GM20431 (cell line): Measurements from ENCODE around the gene TMEM128.

Source experiments
- in situ Hi-C: fragments of 300-500 bp; cut with MseI, MboI; formaldehyde crosslinking; loops from one replicate; pipeline ENCODE4 v1.15.0; 2020; ENCODE audit warnings: low sequenced_read_pairs; ENCODE audit not compliant: unreplicated experiment

Gene TMEM128

GRCh38 chr4:4248029-4248884 is at the start of gene TMEM128:
Gene TMEM128, minus strand, starts transcription at chr4:4248223. Its CDS starts 21 bp downstream, at chr4:4248202.
- in situ Hi-C loops = no loop called here

DNA sequence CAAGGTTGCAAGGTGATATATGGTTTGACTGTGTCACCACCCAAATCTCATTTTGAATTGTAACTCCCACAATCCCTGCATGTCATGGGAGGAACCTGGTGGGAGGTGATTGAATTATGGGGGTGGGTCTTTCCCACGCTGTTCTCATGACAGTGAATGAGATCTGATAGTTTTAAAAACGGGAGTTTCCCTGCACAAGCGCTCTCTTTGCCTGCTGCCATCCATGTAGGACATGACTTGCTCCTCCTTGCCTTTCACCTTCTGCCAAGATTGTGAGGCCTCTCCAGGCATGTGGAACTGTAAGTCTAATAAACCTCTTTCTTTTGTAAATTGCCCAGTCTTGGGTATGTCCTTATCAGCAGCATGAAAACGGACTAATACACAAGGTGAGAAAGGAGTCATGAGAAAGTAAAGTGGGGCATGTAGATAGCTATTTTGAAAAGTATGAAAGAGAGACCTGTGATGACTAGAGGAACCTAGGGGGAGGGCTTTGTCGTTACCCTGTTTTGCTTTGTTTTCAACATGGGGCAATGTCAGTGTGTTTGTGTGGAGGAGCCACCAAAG is 48.3 kb upstream of the TMEM128 start:
- in situ Hi-C loops = no loop called here

GRCh38 chr4:4293279-4293678 is 45.3 kb upstream of the TMEM128 start:
- in situ Hi-C loops = no loop called here

DNA sequence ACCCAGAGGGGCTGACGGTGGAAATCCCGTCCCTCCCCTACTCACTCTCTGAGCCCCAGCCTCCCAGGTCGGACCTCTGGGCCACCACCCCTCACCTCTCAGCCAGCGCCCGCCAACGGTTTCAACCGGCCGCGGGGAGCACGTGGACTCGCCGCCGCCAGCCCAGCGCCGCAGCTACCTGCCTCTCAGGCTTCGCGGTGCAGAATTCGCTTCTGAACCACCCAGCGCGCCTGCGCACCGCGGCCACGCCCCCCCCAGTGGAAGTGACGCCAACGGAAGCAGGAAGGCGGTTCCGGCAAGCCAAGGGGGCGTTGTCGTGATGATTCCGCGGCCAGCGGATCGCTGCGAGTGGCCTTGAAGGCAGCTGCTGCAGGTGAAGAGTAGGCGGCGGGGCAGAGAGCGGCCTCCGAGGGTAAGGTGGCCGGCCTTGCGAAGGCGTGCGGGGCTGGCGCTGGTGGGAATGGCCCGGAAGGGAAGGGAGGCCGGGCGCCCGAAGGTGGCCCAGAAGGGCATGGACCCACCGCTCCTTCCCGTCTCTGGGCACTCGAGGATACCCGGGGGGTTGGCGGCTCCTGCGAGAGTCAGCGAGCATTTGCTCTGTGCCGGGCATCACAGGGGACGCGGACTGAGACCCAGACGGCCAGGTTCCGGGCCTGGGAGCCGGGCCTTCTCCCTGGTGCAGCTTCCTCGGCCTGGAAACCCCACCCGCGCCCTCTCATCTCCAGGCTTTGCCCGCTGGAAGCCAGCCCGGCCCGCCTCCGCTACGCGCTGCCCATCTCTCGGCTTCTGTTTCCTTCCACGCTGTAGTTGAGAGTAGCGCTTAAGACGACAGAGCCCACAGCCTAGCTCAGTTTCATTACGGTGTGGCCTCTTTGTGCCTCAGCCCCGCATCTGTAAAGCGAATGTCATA is 42.2 kb upstream of the TMEM128 start, which contains the start of the genes LYAR and ZBTB49:
Gene LYAR (minus strand): TSS at position 214 of the 910 bp plus-strand sequence. CDS start 6,412 bp downstream, outside the sequence.
Gene ZBTB49 (plus strand): TSS at position 311 of the 910 bp plus-strand sequence. CDS start 9,695 bp downstream, outside the sequence.
- in situ Hi-C loops = no loop called here

DNA sequence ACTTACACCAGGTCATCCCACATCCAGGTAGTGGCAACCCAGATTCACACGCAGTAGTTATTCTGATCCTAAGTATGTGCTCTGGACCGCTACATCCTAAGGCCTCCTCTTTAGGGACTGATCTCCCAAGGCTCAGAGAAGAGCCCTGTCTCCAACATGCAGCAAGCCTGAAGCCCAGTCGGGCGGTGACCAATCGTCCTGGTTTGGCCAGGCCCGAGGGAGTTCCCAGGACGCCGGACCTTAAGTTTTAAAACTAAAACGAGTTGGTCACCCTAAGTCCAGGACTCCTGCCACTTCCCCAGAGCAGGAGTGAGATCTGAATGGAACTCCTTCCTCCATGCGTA is 41.5 kb upstream of the TMEM128 start:
- in situ Hi-C loops = no loop called here

DNA sequence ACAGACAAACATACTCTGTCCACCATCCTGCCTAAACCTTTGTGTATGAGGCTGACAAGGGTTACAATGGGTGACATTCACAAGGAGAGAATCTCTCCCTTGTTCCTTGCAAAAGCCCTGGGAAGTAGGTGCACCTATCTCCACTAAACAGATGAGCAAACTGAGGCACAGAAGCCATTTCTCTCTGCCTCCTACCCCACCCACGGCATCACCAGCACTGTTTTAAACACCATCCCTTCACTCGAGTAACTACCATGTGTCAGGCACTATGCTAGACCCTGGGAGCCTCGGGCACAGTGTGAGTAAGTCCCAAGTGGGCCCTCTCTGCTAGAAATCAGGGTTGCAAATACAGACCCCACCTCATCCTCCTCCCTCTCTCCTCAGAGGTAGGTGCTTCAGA is 41.0 kb upstream of the TMEM128 start:
- in situ Hi-C loops = no loop called here

DNA sequence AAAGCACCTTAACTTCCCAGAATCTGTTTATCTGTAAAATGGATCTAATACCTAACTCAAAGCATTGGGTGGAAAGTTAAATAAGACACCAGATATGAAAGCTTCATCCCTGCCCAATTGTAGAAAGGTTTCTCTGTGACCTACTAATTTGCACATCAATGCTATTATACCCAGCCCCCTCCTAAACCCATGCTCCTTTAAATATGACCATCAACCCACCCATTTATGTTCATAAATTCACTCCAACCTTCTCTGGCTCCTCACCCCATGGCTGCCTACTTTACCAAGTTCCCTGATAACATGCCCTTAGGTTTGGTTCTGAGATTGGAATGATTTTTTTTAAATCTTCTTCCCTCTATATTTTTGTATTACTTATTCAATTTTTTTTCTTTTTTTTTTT is 40.1 kb upstream of the TMEM128 start:
- in situ Hi-C loops = no loop called here

DNA sequence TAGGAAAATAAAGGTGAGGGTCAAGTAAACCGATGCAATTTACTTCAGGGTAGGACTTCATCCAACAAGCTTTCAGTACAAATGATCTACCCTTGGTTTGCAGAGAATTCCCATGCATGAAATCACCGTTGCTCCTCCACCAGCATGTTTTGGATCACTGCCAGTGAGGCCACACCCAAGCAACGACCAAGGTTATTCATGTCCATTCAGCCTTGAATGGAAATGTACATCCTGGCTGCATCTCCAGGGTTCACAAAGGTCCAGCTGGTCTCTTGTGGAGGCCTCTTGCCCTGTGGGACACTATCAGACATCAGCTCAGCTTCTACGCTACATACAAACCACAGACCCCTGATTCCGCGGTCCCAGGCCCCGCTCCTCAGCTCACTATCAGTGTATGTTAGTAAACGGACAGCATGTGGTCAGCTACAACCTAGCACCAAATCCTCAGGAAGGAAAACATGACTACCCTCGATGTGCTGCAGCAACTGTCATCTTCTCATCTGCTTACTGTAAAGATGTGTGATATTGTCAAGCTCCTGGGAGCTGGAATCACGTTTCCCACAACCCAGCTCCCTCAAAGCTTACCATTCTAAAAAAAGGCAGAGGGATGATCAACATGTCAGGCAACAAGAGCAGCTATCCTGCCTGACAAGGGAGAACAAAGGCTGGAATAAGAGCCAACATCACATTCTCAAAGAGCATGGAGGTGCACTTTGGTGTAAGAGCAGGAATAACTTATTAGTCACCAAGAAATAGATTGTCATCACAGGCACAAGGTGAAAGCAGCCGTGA is 37.0 kb upstream of the TMEM128 start:
- in situ Hi-C loops = no loop called here

GRCh38 chr4:4281787-4282186 is 33.8 kb upstream of the TMEM128 start:
- in situ Hi-C loops = no loop called here

DNA sequence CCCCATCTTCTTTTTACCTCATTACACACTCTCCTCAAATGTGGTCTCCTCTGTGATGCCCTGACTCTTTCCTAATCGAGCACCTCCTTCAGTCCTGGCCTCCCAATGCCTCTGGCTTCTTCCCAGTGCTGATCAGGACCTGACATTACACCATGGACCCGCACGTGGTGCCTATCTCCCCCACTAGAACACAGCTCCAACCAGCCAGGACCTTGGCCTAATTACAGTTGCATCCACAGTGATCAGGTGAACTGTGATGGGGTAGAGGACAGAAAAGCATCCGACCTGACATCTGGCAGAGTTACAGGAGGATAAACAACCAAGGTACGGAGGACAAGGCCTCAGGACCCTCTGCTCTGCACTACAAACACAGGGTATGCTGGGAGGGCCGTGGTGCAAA is 29.5 kb upstream of the TMEM128 start:
- in situ Hi-C loops = no loop called here

GRCh38 chr4:4274226-4274625 is 26.2 kb upstream of the TMEM128 start:
- in situ Hi-C loops = no loop called here

DNA sequence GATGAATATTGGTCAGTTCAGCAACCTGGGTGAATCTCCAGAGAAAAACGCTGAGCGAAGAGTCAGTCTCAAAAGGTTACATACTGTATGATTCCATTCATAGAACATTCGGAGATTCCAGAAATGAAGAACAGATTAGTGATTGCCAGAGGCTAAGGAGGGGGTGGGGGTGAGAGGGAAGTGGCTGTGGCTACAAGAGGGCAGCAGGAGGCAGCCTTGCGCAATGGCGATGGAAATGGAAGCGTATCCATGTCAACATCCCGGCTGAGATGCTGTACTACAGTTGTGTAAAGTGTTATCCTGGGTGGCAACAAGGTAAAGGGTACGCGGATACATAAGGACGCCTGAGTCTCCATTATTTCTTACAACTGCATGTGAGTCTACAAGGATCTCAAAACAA is 23.9 kb upstream of the TMEM128 start:
- in situ Hi-C loops = no loop called here

DNA sequence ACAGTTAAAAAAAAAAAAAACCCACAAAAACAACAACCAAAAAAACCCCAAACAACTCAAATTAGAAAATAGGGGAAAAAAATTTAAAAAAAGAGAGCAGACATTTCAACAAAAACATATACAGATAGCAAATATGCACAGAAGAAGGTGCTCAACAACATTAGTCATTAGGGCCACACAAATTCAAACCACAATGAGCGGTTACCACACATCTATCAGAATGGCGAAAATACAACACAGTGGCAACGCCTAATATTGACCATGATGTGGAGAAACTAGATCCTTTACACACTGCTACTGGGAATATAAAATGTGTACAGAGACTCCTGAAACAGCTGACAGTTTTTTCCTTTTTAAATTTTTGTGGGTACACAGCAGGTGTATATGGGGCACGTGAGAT is 22.5 kb upstream of the TMEM128 start:
- in situ Hi-C loops = no loop called here

- in situ Hi-C loops = loop anchor here (10.0 kb wide), 1 partner anchor 55 kb away; no protein-coding TSS in a partner anchor
These were observed 21.8 kb upstream of the TMEM128 start for GRCh38 chr4:4269856-4270255.

- in situ Hi-C loops = loop anchor here (10.0 kb wide), 1 partner anchor 55 kb away; no protein-coding TSS in a partner anchor
These were observed 21.3 kb upstream of the TMEM128 start for GRCh38 chr4:4269331-4269731.

- in situ Hi-C loops = loop anchor here (10.0 kb wide), 1 partner anchor 56 kb away; no protein-coding TSS in a partner anchor
These were observed 20.8 kb upstream of the TMEM128 start for GRCh38 chr4:4268776-4269175.

GRCh38 chr4:4267981-4268380 is 20.0 kb upstream of the TMEM128 start:
- in situ Hi-C loops = loop anchor here (10.0 kb wide), 1 partner anchor 57 kb away; no protein-coding TSS in a partner anchor

- in situ Hi-C loops = loop anchor here (10.0 kb wide), 1 partner anchor 65 kb away; no protein-coding TSS in a partner anchor
These were observed 12.2 kb upstream of the TMEM128 start for GRCh38 chr4:4260185-4260751.

DNA sequence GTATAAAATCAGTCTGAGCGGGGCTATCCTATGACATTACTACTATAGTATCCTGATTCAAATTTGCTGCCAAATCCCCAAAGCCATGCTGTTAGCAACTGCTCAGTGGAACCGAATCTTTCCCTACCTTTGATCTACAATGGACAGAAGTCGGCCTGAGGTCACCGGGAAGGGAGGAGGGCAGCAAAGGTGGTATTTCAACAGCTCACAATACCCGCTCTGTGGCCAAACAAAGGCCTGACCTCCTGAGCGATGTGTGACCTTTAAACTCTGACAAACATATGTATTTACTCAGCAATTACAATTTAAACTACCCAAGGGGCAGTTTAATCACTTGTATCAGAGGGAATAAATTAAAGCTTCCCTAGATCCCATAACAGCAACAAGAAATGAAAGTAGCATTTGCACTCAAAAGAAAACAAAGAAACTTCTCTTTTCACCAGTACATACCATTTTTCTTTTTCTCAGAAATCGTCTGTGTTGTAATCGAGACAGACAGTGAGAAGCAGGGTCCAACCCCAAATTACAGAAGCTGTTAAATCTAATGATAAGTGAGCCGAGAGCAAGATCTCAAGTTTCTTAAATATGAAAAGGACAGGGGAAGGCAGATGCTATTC is 11.6 kb upstream of the TMEM128 start:
- in situ Hi-C loops = loop anchor here (10.0 kb wide), 1 partner anchor 65 kb away; no protein-coding TSS in a partner anchor
